H1 (cell line): Measurements from ENCODE around the gene SOX12. TPM values are rescaled to one million over a fixed set of nuclear protein-coding genes. Genes with fewer than 3 reads are reported as not detected.
A peak's percentile ranks its signal among the peaks of the same experiment; 100 is the strongest.

Experiments
- CTCF ChIA-PET: fragments of 300-600 bp; sonication (Branson Sonifier 250); formaldehyde crosslinking; loops from one replicate; lab custom pipeline; 2021; ENCODE audit not compliant: partially characterized antibody; lab: Charles Lee
- POLR2A ChIA-PET: fragments of 300-600 bp; sonication (Branson Sonifier 250); formaldehyde crosslinking; loops from one replicate; lab custom pipeline; 2021; ENCODE audit warnings: inconsistent platforms; ENCODE audit not compliant: partially characterized antibody; lab: Charles Lee
- DNase-seq, 2 experiments: peaks; one replicate each; pipeline versions ENCODE4 v3.0.0 to v3.0.0-alpha.2; 2010 to 2022; ENCODE audit warnings: low spot score in 2 of 2, low read depth in 1 of 2, mixed read lengths in 1 of 2
- FAIRE-seq: peaks from 2 replicates; lab custom pipeline; 2011; peaks lifted over from hg19 to GRCh38; lab: Jason Lieb, UNC
- H2AFZ ChIP-seq: 2 replicates; pipeline ENCODE4 v1.8.1; 2012; ENCODE audit warnings: low read length, inconsistent platforms
- H2AK5ac ChIP-seq: 2 replicates; pipeline ENCODE4 v1.6.1; 2013; ENCODE audit warnings: low read depth, low read length
- H2BK120ac ChIP-seq: replicated peaks from 2 replicates; pipeline ENCODE3; 2013; ENCODE audit warnings: low read depth, low read length, inconsistent platforms
- H2BK12ac ChIP-seq: 2 replicates; pipeline ENCODE4 v1.6.1; 2013; ENCODE audit warnings: low read depth, low read length
- H2BK15ac ChIP-seq: 2 replicates; pipeline ENCODE4 v1.6.1; 2013; ENCODE audit warnings: low read length
- H2BK20ac ChIP-seq: 2 replicates; pipeline ENCODE4 v1.6.1; 2013; ENCODE audit warnings: low read length
- H2BK5ac ChIP-seq: 2 replicates; pipeline ENCODE4 v1.6.1; 2013; ENCODE audit warnings: low read depth, low read length
- H3K14ac ChIP-seq: 2 replicates; pipeline ENCODE4 v1.6.1; 2013; ENCODE audit warnings: inconsistent platforms; ENCODE audit not compliant: insufficient read length
- H3K18ac ChIP-seq: 2 replicates; pipeline ENCODE4 v1.6.1; 2013; ENCODE audit warnings: low read length; ENCODE audit errors: extremely low read depth
- H3K23ac ChIP-seq: 2 replicates; pipeline ENCODE4 v1.6.1; 2013; ENCODE audit warnings: inconsistent platforms; ENCODE audit not compliant: insufficient read length
- H3K23me2 ChIP-seq: 2 replicates; pipeline ENCODE4 v1.6.1; 2013; ENCODE audit warnings: low read depth, low read length
- H3K27ac ChIP-seq: 2 replicates; pipeline ENCODE4 v1.6.1; 2011; ENCODE audit warnings: low read depth, low read length, inconsistent platforms
- H3K27me3 ChIP-seq, 4 experiments: replicated peaks in 1 of 4; 1 replicate in 1 of 4; 2 replicates in 3 of 4; pipeline versions ENCODE4 v1.6.1 to v1.8.1; 2011 to 2013; ENCODE audit warnings: low read length in 3 of 4, mild to moderate bottlenecking in 3 of 4, inconsistent platforms in 2 of 4, mixed read lengths in 2 of 4, moderate library complexity in 1 of 4; ENCODE audit not compliant: control insufficient read depth in 3 of 4, insufficient read depth in 3 of 4; ENCODE audit errors: extremely low read depth in 1 of 4
- H3K36me3 ChIP-seq, 4 experiments: 2 replicates each; pipeline versions ENCODE4 v1.6.1 to v1.8.1; 2011 to 2013; ENCODE audit warnings: mild to moderate bottlenecking in 4 of 4, low read length in 3 of 4, moderate library complexity in 2 of 4, control low read depth in 1 of 4, inconsistent platforms in 1 of 4; ENCODE audit not compliant: insufficient read depth in 4 of 4, control insufficient read depth in 2 of 4
- H3K4ac ChIP-seq: replicated peaks from 2 replicates; pipeline ENCODE3; 2013; ENCODE audit warnings: low read length, low read depth, mixed read lengths, inconsistent platforms; ENCODE audit not compliant: insufficient read length
- H3K4me1 ChIP-seq, 4 experiments: replicated peaks in 1 of 4; 1 replicate in 1 of 4; 2 replicates in 3 of 4; pipeline versions ENCODE4 v1.6.1 to v1.8.1; 2011 to 2013; ENCODE audit warnings: low read length in 3 of 4, inconsistent platforms in 2 of 4, mixed read lengths in 1 of 4; ENCODE audit not compliant: insufficient read depth in 4 of 4, control insufficient read depth in 3 of 4
- H3K4me2 ChIP-seq, 2 experiments: 2 replicates each; pipeline versions ENCODE4 v1.6.1 to v1.8.1; 2011 to 2013; ENCODE audit warnings: low read depth in 2 of 2, low read length in 2 of 2, control low read depth in 1 of 2, inconsistent platforms in 1 of 2, mild to moderate bottlenecking in 1 of 2; ENCODE audit not compliant: insufficient read depth in 1 of 2
- H3K4me3 ChIP-seq, 4 experiments: fragments of 200-600, 300-600 bp in 1 of 4; sonication (generic), shearing (Covaris generic), sonication (Bioruptor Twin) in 1 of 4; 2 replicates each; pipeline versions ENCODE4 v1.5.1 to v1.8.1; 2011 to 2016; ENCODE audit warnings: low read length in 4 of 4, low read depth in 3 of 4, control low read depth in 2 of 4, inconsistent platforms in 2 of 4, mild to moderate bottlenecking in 2 of 4, mixed read lengths in 1 of 4, moderate library complexity in 1 of 4; ENCODE audit not compliant: insufficient read depth in 2 of 4; ENCODE audit errors: extremely low read depth in 1 of 4
- H3K56ac ChIP-seq: replicated peaks from 2 replicates; pipeline ENCODE3; 2013; ENCODE audit warnings: low read depth, mild to moderate bottlenecking, mixed read lengths, low read length, inconsistent platforms; ENCODE audit not compliant: insufficient read length
- H3K79me1 ChIP-seq: 2 replicates; pipeline ENCODE4 v1.6.1; 2013; ENCODE audit warnings: low read depth, low read length, control low read depth
- H3K79me2 ChIP-seq, 2 experiments: 2 replicates each; pipeline versions ENCODE4 v1.6.1 to v1.8.1; 2012 to 2013; ENCODE audit warnings: low read length in 2 of 2, mild to moderate bottlenecking in 2 of 2, inconsistent platforms in 1 of 2; ENCODE audit not compliant: insufficient read depth in 2 of 2, control insufficient read depth in 1 of 2
- H3K9ac ChIP-seq, 4 experiments: replicated peaks in 1 of 4; 1 replicate in 1 of 4; 2 replicates in 3 of 4; pipeline versions ENCODE4 v1.6.1 to v1.8.1; 2011 to 2013; ENCODE audit warnings: low read depth in 3 of 4, low read length in 3 of 4, control low read depth in 2 of 4, mild to moderate bottlenecking in 2 of 4, moderate library complexity in 2 of 4, inconsistent platforms in 1 of 4; ENCODE audit errors: extremely low read depth in 1 of 4
- H3K9me3 ChIP-seq, 2 experiments: 2 replicates each; pipeline versions ENCODE4 v1.6.1 to v1.8.1; 2012 to 2013; ENCODE audit warnings: mild to moderate bottlenecking in 2 of 2, moderate library complexity in 2 of 2, control low read depth in 1 of 2, inconsistent platforms in 1 of 2, low read depth in 1 of 2, low read length in 1 of 2, mixed read lengths in 1 of 2; ENCODE audit not compliant: insufficient read depth in 2 of 2
- H4K20me1 ChIP-seq, 2 experiments: replicated peaks in 1 of 2; 2 replicates each; pipeline versions ENCODE3 to v1.8.1; 2011 to 2013; ENCODE audit warnings: inconsistent platforms in 2 of 2, low read length in 2 of 2, mild to moderate bottlenecking in 1 of 2; ENCODE audit not compliant: insufficient read depth in 2 of 2, control insufficient read depth in 1 of 2
- H4K5ac ChIP-seq: 2 replicates; pipeline ENCODE4 v1.6.1; 2013; ENCODE audit warnings: low read length, low read depth, mixed read lengths, inconsistent platforms; ENCODE audit not compliant: insufficient read length
- H4K8ac ChIP-seq: 2 replicates; pipeline ENCODE4 v1.8.0; 2013; ENCODE audit warnings: mild to moderate bottlenecking, moderate library complexity, low read length, inconsistent platforms; ENCODE audit not compliant: insufficient read depth; ENCODE audit errors: extremely low read depth
- H4K91ac ChIP-seq: replicated peaks from 2 replicates; pipeline ENCODE3; 2013; ENCODE audit warnings: low read length, mixed read lengths, inconsistent platforms; ENCODE audit not compliant: insufficient read length
- CHD2 ChIP-seq: IDR thresholded peaks from 2 replicates; pipeline ENCODE4 v1.6.1; 2012; ENCODE audit warnings: low read length, improper control_type of control experiment
- EP300 ChIP-seq, 2 experiments: IDR thresholded peaks; 1 replicate in 1 of 2; 2 replicates in 1 of 2; pipeline ENCODE4 v1.6.1; 2011 to 2012; ENCODE audit warnings: low read depth in 2 of 2, low read length in 2 of 2, mild to moderate bottlenecking in 2 of 2, borderline replicate concordance in 1 of 2, inconsistent platforms in 1 of 2, moderate library complexity in 1 of 2
- GTF2F1 ChIP-seq: IDR thresholded peaks from 2 replicates; pipeline ENCODE4 v1.6.1; 2012; ENCODE audit warnings: low read depth, low read length, improper control_type of control experiment, borderline replicate concordance
- JUND ChIP-seq: IDR thresholded peaks from 2 replicates; pipeline ENCODE4 v1.6.1; 2011; ENCODE audit warnings: mild to moderate bottlenecking, improper control_type of control experiment, low read length
- MAFK ChIP-seq: IDR thresholded peaks from 2 replicates; pipeline ENCODE4 v1.6.1; 2012; ENCODE audit warnings: low read depth, mild to moderate bottlenecking, improper control_type of control experiment, low read length
- RFX5 ChIP-seq: IDR thresholded peaks from 2 replicates; pipeline ENCODE4 v1.6.1; 2011; ENCODE audit warnings: low read depth, low read length, improper control_type of control experiment, borderline replicate concordance
- RNF2 ChIP-seq: fragments of 200-900, 300-1000 bp; sonication (generic); IDR thresholded peaks from 2 replicates; pipeline ENCODE4 v1.7.1; 2016; ENCODE audit warnings: borderline replicate concordance, low read depth, mild to moderate bottlenecking, antibody characterized with exemption, low read length; ENCODE audit not compliant: poor library complexity, severe bottlenecking; ENCODE audit errors: missing control alignments
- SAP30 ChIP-seq: fragments of 300-600 bp; sonication (generic); IDR thresholded peaks from 2 replicates; pipeline ENCODE4 v1.7.1; 2012; ENCODE audit warnings: low read length, moderate library complexity, mild to moderate bottlenecking, inconsistent platforms; ENCODE audit not compliant: insufficient read depth, insufficient replicate concordance
- SRF ChIP-seq: IDR thresholded peaks from 2 replicates; pipeline ENCODE4 v1.6.1; 2011; ENCODE audit warnings: mild to moderate bottlenecking, low read depth, low read length, moderate library complexity
- SUZ12 ChIP-seq: fragments of 200-600 bp; sonication (generic); IDR thresholded peaks from 2 replicates; pipeline ENCODE4 v1.6.1; 2012; ENCODE audit warnings: mild to moderate bottlenecking, inconsistent platforms, low read length, moderate library complexity, mixed read lengths
- WGBS, 2 experiments: shearing (Covaris generic) in 1 of 2; methylation state at CpG; one replicate each; pipeline versions ENCODE4 v1.1.6 to v1.1.7; 2013 to 2015; ENCODE audit warnings: low lambda C conversion rate in 2 of 2, mixed read lengths in 2 of 2, inconsistent platforms in 1 of 2, low coverage in 1 of 2, missing lambda C conversion rate in 1 of 2; ENCODE audit not compliant: insufficient replicate concordance in 2 of 2, insufficient coverage in 1 of 2, insufficient read length in 1 of 2; ENCODE audit errors: extremely low coverage in 1 of 2, missing lambda C conversion rate in 1 of 2; 5-methylcytosine and 5-hydroxymethylcytosine counted together
- polyA plus RNA-seq, 7 experiments: library from polyadenylated mRNA; depleted of rRNA in 3 of 7; stranded (reverse) in 5 of 7; unstranded in 2 of 7; fragments of >200 nt in 5 of 7; fragments of 200-250 nt in 2 of 7; gene quantifications; 1 replicate in 5 of 7; 2 replicates in 1 of 7; 4 replicates in 1 of 7; pipeline versions ENCODE4 v1.2.1 to v1.2.3, GENCODE V29; 2011 to 2013; ENCODE audit warnings: missing spikeins in 2 of 7, mixed read lengths in 2 of 7
- total RNA-seq: library from RNA; stranded (reverse); fragmentation: NEBNext Ultra II Directional; extraction: Animal tissue kit (Norgen Biotek cat#: 25700); gene quantifications from 2 replicates; pipeline ENCODE4 v1.2.1, GENCODE V29; 2021

Gene SOX12
- total and polyA plus RNA-seq, 2 of the 8 experiments (the other 6 are each of a cell fraction or from before 2014, with no cell fraction given) = 6.4 to 63.0 TPM

DNA sequence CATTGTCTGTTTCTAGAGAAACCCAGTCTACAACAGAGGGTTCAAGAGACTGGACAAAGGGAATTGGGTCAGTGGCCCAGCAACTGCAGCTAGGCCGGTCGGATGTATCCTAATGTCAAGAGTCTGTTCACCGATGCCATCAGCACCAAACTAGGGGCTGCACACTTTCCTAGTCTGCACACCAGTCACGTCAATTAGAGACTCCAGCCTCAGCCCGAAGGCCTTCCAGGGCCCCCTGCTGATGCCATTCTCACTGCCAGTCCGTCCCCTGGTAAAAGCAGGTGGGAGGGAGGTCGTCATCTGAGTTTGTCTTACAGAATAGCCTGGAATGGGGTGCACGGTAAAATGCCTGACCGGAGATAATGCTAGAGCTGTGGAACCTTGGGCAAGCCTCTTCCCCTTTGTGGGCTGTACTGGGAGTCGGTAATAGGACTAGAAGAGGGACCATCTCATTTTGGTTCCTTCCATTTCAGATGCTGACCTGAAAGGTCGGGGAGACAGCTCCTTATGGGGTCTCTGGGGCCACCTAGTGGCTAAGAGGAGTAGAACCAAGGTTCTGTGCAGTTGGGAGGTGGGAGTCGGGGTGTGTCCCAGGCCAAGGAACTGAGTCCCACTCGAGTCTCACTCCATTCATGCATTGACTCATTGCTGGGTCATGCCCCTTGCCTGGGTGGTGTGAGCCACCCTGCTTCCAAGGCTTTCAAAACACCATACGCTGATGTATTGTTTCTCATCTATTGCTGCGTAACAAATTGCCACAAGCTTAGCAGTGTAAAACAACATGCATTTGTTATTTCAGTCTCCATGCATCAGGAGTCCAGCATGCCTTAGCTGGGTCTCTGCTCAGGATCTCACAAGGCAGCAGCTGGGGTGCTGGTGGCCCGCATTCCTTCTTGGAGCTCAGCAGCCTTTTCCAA is 5.1 kb downstream of the SOX12 start:
- WGBS, 2 experiments = 53% methylated on average over 16 of the region's 16 CpGs; no CpG with 5 or more reads in 1 of the 2 experiments
- Histone ChIP-seq H3K79me2 (peaks cover 7 to 31% of the 10 kb centered on the region in 2 experiments), H4K91ac (no peak overlapping the region), H2AK5ac (no peak overlapping the region), H4K8ac (no peak overlapping the region), H2BK20ac (no peak overlapping the region), H2BK120ac (no peak overlapping the region), H3K36me3 (peaks cover 0 to 3% (median 0%) of the 10 kb centered on the region in 4 experiments; a peak in 1 of 8 replicates), H2BK5ac (no peak overlapping the region), H3K23ac (no peak overlapping the region), H2BK12ac (no peak overlapping the region), H3K14ac (no peak overlapping the region), H3K27ac (no peak overlapping the region), H4K20me1 (peaks cover 19 to 30% of the 10 kb centered on the region in 2 experiments), H3K18ac (no peak overlapping the region), H3K4ac (no peak overlapping the region), H3K27me3 (peaks cover 0 to 4% (median 0%) of the 10 kb centered on the region in 4 experiments; a peak in 1 of 7 replicates), H2BK15ac (no peak overlapping the region), H4K5ac (no peak overlapping the region), H3K9me3 (no peaks in the 10 kb centered on the region), H3K4me3 (peak overlapping the region in 1 of 4 experiments; percentile 14; a peak in 1 of 8 replicates), H3K4me2 (peak overlapping the region; percentile 28 to 94; a peak in 3 of 4 replicates), H3K23me2 (peaks cover 3% of the 10 kb centered on the region; the same call in 1 of the 2 replicates), H3K4me1 (peaks cover 11 to 26% (median 16%) of the 10 kb centered on the region in 4 experiments), H3K9ac (no peak overlapping the region), H2AFZ (no peak overlapping the region), H3K56ac (no peak overlapping the region), H3K79me1 (peaks cover 12% of the 10 kb centered on the region)
- peak; percentile 88 for FAIRE-seq
- CTCF ChIA-PET = interaction anchor here (0.6 to 5.9 kb wide), 35 partner anchors 8 to 406 kb away, joined by 3 to 54 read pairs (median 4); partner anchors contain the start of gene NRSN2
- DNase-seq = peak in 1 of 2 experiments; percentile 66
- POLR2A ChIA-PET = interaction anchor here (0.9 to 5.0 kb wide), 19 partner anchors 9 to 76 kb away, joined by 3 to 85 read pairs (median 4); partner anchors contain the start of genes NRSN2, TRIB3 and ZCCHC3
- no peak for TF ChIP-seq RFX5
- TF ChIP-seq SAP30 = no peak
- TF ChIP-seq EP300 (IDR thresholded peaks at IDR 0.05; ENCODE audit: borderline replicate concordance in 1 of 2, low read depth in 2 of 2, low read length in 2 of 2) = 0 out of 3 replicates have a peak, but pooled peaks of 1 of the 2 experiments have one; percentile 21
- TF ChIP-seq GTF2F1 = no peak
- TF ChIP-seq SUZ12 = no peak
- TF ChIP-seq SRF = no peak
- no peak for TF ChIP-seq RNF2
- TF ChIP-seq JUND = 0 out of 2 replicates have a peak, but pooled peaks have one; percentile 36
- no peak for TF ChIP-seq MAFK
- TF ChIP-seq CHD2 = no peak
